Activated CD4-positive, alpha-beta T cell treated with anti-CD3 and anti-CD28 coated beads, Interleukin-2, amount 50 U/mL, for 48 hours (primary cell): ENCODE measurements around the gene YJEFN3.

Source experiments
- DNase-seq, 2 experiments: peaks; one replicate each; pipeline ENCODE4 v3.0.0-alpha.2; 2020

YJEFN3 gene

DNA sequence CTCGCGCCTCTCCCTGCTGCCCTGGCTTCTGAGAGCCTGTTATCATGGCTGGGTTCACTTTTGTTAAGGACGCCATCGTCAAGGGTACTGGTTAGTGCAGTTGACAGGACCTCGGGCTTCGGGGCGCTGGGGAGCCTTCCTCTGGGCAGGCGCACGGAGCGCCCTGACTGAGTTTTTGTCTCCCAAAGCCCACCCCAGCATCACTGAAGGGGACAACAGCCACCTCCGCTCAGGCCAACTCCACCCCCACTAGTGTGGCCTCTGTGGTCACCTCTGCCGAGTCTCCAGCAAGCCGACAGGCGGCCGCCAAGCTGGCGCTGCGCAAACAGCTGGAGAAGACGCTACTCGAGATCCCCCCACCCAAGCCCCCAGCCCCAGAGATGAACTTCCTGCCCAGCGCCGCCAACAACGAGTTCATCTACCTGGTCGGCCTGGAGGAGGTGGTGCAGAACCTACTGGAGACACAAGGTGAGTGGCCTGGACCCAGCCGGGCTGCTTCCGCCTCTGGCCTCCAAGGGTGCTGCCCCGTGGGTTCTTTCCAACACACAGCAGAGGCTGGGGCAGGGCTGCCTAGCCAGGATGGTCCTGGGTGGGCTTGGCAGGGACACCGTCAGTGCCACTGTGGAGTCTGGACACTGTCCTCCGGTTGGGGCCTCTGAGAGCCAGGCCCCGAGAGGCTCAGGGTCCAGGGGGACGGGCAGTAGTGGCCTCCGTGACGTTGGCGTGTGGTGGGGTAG lies 30.3 kb upstream of the YJEFN3 start:
- no peak for DNase-seq

- DNase-seq = no peak
Observed at GRCh38 chr19:19499272-19499995, 29.3 kb upstream of the YJEFN3 start.

DNA sequence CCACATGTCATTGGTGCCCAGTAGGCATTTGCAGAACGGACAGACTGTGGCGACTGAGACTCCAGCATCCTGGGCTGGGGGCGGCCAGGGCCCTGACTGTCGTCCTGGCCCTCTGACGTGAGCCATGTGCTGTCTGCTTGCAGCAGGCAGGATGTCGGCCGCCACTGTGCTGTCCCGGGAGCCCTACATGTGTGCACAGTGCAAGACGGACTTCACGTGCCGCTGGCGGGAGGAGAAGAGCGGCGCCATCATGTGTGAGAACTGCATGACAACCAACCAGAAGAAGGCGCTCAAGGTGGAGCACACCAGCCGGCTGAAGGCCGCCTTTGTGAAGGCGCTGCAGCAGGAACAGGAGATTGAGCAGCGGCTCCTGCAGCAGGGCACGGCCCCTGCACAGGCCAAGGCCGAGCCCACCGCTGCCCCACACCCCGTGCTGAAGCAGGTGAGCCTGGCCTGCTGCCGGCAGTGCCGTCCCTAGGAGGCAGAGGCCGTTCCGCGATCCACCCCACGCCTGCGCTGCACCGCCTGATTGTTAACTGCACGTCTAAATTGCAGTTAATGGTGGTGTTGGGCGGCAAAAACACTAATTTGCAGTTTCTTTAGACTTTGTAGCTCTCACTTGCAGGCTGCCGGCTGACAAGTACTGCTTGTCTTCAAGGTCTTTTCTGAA lies 27.6 kb upstream of the YJEFN3 start:
- DNase-seq = no peak

DNA sequence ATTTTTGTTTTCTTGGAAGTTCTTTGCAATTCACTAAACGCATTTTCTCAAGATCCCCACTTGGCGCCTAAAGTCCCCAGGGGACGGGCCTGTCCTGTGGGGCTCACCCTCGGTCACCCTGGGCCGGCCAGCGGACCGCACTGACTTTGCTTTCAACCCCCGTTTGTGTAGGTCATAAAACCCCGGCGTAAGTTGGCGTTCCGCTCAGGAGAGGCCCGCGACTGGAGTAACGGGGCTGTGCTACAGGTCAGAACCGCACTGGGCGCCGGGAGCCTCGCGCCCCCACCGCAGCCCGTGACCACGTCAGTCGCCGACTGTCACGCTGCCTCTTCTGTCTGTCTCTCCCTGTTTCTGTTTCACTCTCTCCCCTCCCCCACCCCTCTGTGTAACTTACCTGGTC lies 26.9 kb upstream of the YJEFN3 start:
- no peak for DNase-seq

DNA sequence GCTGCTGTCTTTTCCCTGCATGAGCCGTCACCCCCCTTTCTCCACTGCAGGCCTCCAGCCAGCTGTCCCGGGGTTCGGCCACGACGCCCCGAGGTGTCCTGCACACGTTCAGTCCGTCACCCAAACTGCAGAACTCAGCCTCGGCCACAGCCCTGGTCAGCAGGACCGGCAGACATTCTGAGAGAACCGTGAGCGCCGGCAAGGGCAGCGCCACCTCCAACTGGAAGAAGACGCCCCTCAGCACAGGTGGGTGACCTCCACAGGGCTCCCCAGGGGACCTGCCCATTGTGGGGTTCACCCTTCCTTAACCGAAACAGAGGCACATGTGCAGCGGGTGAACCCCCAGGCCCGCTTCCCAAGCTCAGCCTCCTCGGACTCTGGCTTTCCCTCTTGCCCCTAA lies 26.4 kb upstream of the YJEFN3 start:
- DNase-seq = no peak

DNA sequence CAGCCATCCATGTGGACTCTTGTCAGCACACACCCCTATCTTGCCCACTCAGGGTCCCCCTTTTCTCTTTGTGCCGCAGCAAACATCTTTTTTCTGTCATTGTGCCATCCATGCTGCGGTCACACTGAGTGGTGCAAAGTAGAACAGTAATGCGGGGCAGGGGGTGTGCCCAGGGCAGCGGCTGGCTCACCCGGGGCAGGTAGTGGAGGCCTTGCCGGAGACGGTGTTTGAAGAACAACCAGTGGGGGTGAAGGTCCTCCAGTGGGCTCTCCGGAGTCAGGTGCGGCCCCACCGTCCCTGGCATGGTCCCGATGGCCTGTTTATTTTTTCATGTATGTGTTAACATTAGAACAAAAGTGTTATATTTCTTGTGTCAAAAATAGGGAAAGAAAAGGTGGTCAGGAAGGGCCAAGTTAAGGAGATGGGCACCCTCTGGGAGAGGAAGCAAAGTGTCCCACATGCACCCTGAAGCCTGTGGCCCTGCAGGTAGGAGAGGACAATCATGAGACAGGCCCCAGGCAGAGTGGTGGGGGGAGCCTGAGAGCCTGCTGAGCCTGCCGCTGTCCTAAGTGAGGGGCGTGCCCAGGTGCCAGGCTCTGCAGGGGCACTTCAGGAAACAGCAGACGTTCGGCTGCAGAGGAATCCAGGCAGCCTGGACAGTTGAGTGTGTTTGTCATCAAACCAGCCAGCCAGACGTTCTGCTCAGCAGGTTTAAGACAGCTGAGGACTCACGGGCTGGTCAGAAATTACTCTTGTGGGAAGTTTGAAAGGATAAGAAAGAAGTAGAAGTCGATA lies 25.7 kb upstream of the YJEFN3 start:
- DNase-seq = no peak

DNA sequence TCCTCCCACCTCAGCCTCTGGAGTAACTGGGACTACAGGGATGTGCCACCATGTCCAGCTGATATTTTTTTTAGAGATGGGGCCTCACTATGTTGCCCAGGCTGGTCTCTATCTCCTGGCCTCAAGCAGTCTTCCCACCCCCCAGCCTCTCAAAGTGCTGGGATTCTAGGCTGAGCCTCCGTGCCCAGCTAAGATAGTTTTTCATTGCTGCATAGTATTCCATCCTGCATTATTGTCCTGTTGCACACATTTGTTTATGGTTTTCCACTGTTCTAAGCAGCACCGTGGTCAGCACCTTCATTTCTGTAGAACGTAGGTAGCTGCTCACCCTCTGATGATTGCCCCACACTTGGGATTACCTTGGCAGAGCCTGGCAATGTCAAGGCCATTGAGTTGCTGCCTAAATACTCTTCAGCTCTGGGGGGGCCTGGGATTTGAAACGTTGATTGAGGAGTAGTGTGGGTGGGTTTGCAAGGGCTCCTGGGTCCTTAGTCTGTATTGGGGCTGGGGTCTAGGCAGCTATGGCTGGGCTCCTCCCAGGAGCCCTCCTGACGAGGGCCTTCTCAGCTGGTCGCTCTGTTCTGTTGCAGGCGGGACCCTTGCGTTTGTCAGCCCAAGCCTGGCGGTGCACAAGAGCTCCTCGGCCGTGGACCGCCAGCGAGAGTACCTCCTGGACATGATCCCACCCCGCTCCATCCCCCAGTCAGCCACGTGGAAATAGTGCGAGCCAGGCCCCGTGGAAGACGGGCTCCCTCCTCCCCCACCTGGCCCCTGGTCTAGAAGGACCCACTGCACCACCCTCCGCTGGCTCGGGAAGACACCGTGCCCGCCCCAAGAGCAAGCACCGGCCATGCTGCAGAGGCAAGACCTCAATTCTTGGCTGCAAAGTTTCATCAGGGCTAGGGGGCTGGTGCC lies 23.7 kb upstream of the YJEFN3 start:
- no peak for DNase-seq

DNA sequence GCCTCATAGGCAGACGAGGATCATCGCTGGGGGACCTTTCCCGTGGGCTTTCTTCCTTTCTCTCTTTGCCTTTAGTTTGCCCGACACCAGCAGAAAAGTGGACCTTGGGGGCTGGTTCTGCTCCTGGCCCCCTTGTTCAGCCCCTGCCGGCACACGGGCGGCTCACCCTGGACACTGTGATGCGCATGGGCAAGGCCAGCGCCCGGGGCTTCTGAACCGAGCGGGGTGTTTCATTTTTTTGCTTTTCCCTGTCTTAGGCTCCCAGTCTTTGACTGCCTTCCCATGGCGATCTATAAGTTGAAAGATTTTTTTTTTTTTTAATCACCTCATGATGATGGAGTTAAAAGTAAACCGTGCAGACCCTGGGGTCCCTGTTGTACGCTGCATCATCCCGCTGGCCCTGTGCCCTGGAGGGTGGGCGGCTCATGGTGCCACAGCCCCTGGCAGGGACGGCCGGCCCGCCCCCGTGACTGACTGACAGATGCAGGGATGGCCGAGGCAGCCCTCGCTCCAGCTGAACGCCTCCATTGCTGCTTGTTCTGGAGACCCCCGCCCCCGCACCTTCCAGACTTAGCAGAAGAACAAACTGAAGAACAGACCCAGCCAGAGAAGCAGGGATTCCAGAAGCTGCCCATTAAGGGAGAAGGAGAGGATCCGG lies 22.9 kb upstream of the YJEFN3 start:
- no peak for DNase-seq

GRCh38 chr19:19506592-19506991 lies 22.1 kb upstream of the YJEFN3 start:
- no peak for DNase-seq

DNA sequence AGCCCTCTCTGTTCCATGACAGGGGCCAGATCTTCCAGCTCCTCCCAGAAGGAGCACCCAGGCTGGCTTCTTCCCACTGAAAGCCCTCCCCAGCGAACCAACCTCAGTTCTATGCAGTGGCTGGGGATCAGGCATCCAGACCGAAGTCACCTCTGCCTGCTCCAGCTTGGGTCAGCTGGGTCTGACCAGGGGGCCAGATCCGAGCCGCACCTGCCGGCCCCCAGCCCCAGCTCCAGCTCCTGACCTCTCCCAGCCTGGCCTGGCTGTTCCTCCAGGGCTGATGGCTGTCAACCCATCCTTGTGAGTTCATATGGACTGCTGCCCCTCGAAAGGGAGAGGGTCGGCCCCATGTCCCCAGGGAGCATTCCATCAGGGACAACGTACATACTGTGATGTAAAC lies 21.4 kb upstream of the YJEFN3 start:
- no peak for DNase-seq

- DNase-seq = no peak
Observed at GRCh38 chr19:19508217-19508616, 20.5 kb upstream of the YJEFN3 start.

- no peak for DNase-seq
Observed at GRCh38 chr19:19510432-19510831, 18.3 kb upstream of the YJEFN3 start.

GRCh38 chr19:19513682-19514081 lies 15.0 kb upstream of the YJEFN3 start:
- no peak for DNase-seq

DNA sequence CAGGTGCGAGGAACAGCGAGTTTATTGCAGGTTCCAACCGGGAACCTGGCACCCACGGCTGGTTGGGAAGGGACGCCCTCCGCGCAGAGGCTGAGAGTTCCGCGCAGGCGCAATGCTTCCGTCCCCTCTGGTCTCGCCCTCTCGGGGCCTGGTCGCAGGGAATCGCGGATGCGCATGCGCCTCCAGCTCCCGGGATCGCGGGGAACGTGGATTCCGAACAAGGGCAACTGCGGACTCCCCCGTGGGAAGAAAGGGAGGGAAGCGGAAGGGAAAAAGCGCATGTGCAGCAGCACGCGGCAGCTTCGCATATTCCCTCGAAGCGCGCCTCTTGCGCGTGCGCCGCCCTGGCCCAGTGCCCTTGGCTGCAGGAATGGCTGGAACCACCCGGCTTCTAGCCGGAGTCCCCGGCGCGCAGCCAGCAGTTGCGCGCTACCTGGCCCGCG lies 14.5 kb upstream of the YJEFN3 start:
- DNase-seq = no peak

- no peak for DNase-seq
Observed at GRCh38 chr19:19514881-19515641, 13.7 kb upstream of the YJEFN3 start, which contains the start of gene TSSK6. TSS of gene TSSK6 (minus strand) at chr19:19515548. CDS start at chr19:19515427, 121 bp downstream.

DNA sequence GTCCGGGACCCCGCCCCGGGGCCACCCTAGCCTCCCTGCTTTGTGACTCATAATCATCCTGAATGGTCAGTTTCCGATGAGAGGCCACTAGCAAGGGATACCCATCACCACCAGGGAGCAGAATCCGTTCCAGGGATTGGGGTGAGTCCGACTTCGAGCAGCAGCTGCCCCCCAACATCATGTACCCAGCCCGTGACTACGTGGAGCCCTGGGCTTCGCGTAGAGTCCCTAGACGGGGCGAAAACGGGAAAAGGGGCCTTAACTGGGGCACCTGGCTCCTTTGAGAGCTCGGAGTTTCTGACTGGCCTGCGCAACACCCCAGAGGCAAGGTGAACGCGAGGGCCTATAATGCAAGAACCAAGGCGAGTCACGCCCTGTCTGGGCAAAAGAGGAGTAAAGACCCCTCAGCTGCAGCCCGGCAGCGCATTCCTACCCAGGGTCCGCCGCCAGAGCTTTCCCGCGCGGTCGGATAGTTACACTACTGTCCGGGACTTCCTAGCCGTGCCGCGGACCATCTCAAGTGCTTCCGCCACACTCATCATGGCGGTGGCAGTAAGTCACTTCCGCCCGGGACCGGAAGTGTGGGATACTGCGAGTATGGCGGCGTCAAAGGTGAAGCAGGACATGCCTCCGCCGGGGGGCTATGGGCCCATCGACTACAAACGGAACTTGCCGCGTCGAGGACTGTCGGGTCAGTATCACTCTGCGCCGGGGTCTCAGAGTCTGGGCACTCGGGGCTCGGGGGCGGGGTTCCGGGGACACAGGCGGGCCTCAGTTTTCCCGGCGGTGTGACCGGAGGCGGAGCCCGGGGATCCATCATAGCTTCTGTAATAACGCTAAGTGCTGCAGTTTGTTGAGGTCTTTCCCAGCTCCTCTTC lies 12.8 kb upstream of the YJEFN3 start, which contains the start of gene NDUFA13:
NDUFA13 (plus strand) TSS at position 584 of the 878 bp plus-strand sequence; CDS start at position 598, 14 bp downstream.
- peak; percentile 95 to 96 for DNase-seq

- no peak for DNase-seq
Observed at GRCh38 chr19:19517235-19517619, 11.5 kb upstream of the YJEFN3 start.

GRCh38 chr19:19520989-19521388 lies 7.7 kb upstream of the YJEFN3 start:
- no peak for DNase-seq

- no peak for DNase-seq
Observed at GRCh38 chr19:19523177-19523576, 5.5 kb upstream of the YJEFN3 start.
